Measurements from ENCODE around the gene CC2D2B. TPM values are rescaled to one million over a fixed set of nuclear protein-coding genes. Genes with fewer than 3 reads are reported as not detected.
A peak's percentile ranks its signal among the peaks of the same experiment; 100 is the strongest.

The CC2D2B gene
- total and polyA plus RNA-seq, 5 experiments from 2014 or later, result 0.36 TPM; not detected in 4

DNA sequence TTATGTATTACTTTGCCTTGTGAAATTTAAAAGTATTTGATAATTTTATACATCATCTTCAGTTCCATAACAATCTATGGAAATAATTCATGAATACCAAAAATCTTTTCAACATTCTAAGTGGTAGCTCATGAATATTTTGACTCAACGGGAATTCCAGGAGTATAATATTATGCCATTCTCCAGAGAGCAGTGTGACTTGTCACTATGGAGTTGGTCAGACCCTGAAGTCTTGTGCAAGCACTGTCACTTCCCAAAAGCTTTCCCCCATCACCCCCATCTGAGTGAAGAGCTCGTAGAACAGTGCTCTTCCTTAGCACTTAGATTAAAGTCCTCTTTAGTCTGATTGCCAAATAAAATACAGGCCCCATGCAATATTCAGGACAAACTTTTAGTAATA, 106.2 kb downstream of the CC2D2B start:
- Mint-ChIP-seq H3K9me3 (no peaks in the 10 kb centered on the region), H3K4me3 (no peak overlapping the region), H3K36me3 (no peaks in the 10 kb centered on the region), H3K27ac (no peak overlapping the region), H3K4me1 (peaks cover 1 to 7% (median 3%) of the 10 kb centered on the region in 4 donors), H3K27me3 (peaks cover 7 to 19% (median 8%) of the 10 kb centered on the region in 5 donors)
- DNase-seq (no peak), ATAC-seq (no peak)
- POLR2A ChIA-PET, result interaction anchor here (1.2 kb wide), 1 partner anchor 281 kb away, joined by 3 read pairs; no protein-coding TSS in a partner anchor

DNA sequence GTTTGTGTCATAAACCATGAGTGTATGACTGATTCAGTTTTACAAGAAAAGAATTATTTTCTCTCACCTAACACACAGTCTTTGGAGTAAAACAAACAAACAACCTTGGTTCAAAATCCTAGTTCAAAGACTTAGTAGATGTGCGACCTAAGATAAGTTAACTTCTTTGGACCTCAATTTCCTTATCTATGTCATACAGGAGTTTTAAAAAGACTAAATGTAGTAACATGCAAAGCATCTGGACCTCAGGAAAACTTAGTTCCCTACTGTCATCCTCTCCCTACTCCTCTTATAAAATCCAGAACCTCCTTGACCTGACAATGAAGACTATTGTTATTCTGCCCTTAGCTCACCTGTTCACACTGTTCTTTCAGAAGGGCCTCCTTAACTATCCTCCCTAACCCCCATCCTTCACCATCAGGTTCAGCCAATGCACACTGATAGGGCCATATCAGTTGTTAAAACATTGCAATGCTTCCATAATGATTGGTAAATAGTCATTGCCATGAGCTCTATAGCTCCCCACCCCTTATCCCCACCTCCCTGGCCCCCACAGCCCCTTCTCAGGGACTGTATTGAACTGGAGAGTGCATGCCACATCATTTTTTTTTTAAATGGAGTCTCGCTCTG, 106.8 kb downstream of the CC2D2B start:
- DNase-seq (no peak), ATAC-seq (no peak)
- H3K4me3 Mint-ChIP-seq, result no peak overlapping the region
- H3K36me3 Mint-ChIP-seq, result no peaks in the 10 kb centered on the region
- H3K9me3 Mint-ChIP-seq, result no peaks in the 10 kb centered on the region
- POLR2A ChIA-PET, result interaction anchor here (1.2 kb wide), 1 partner anchor 281 kb away, joined by 3 read pairs; no protein-coding TSS in a partner anchor
- peaks cover 7 to 19% (median 8%) of the 10 kb centered on the region in 5 donors for H3K27me3 Mint-ChIP-seq
- peaks cover 1 to 7% (median 3%) of the 10 kb centered on the region in 4 donors for H3K4me1 Mint-ChIP-seq
- H3K27ac Mint-ChIP-seq, result no peak overlapping the region

- Mint-ChIP-seq H3K4me3 (no peak overlapping the region), H3K9me3 (no peaks in the 10 kb centered on the region), H3K27me3 (peaks cover 4 to 19% (median 7%) of the 10 kb centered on the region in 5 donors), H3K4me1 (peaks cover 1 to 7% (median 2%) of the 10 kb centered on the region in 4 donors), H3K27ac (peak overlapping the region in 1 of 10 donors; percentile 8), H3K36me3 (peaks cover 0 to 2% (median 0%) of the 10 kb centered on the region in 3 donors)
- DNase-seq (peak in 7 of 10 donors; percentile 19 to 58 (median 40)), ATAC-seq (peak; percentile 82 to 87)
- POLR2A ChIA-PET, result interaction anchor here (0.9 kb wide), 1 partner anchor 113 kb away, joined by 6 read pairs; the partner anchor contains the start of gene ZNF518A
Observed at GRCh38 chr10:96017191-96017687, 109.5 kb downstream of the CC2D2B start.

- ATAC-seq (no peak), DNase-seq (no peak)
- H3K27me3 Mint-ChIP-seq, result peaks cover 0 to 9% (median 6%) of the 10 kb centered on the region in 5 donors
- H3K4me3 Mint-ChIP-seq, result no peak overlapping the region
- H3K4me1 Mint-ChIP-seq, result peaks cover 1 to 7% (median 2%) of the 10 kb centered on the region in 4 donors
- POLR2A ChIA-PET, result no interaction called here
- no peaks in the 10 kb centered on the region for H3K9me3 Mint-ChIP-seq
- H3K36me3 Mint-ChIP-seq, result peaks cover 0 to 2% (median 0%) of the 10 kb centered on the region in 3 donors
- no peak overlapping the region for H3K27ac Mint-ChIP-seq
Observed at GRCh38 chr10:96021332-96021731, 113.6 kb downstream of the CC2D2B start.

DNA sequence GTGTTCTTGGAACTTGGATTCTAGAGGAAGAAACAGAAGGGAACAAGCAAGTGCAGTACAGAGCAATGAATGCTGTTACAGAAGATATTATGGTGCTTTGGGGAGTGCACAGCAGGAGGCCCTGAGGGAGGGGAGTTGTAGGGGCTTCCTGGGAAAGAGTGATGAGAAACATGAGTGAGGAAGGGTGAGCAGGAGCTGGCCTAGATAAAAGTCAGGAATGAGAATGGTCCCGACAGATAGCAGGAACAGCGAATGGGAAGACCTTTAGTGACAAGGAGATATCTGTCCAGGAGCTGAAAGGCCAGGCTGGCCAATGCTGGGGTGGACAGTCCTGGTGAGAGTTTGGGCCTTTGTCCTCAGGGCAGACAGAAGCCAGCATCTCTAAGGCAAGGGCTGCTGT, 115.0 kb downstream of the CC2D2B start:
- peaks cover 0 to 2% (median 0%) of the 10 kb centered on the region in 5 donors for H3K27me3 Mint-ChIP-seq

GRCh38 chr10:96023168-96023567, 115.4 kb downstream of the CC2D2B start:
- Mint-ChIP-seq H3K36me3 (peaks cover 0 to 2% (median 0%) of the 10 kb centered on the region in 3 donors), H3K4me1 (no peaks in the 10 kb centered on the region), H3K9me3 (no peaks in the 10 kb centered on the region), H3K4me3 (no peak overlapping the region), H3K27ac (no peak overlapping the region), H3K27me3 (peaks cover 0 to 2% (median 0%) of the 10 kb centered on the region in 5 donors)
- DNase-seq (no peak), ATAC-seq (no peak)
- POLR2A ChIA-PET, result no interaction called here

More for the DNA sequence above, 115.0 kb downstream of the CC2D2B start:
- POLR2A ChIA-PET, result no interaction called here
- DNase-seq (no peak), ATAC-seq (no peak)
- no peak overlapping the region for H3K4me3 Mint-ChIP-seq
- peaks cover 0 to 2% (median 0%) of the 10 kb centered on the region in 3 donors for H3K36me3 Mint-ChIP-seq
- no peaks in the 10 kb centered on the region for H3K4me1 Mint-ChIP-seq
- H3K9me3 Mint-ChIP-seq, result no peaks in the 10 kb centered on the region
- H3K27ac Mint-ChIP-seq, result peak overlapping the region in 1 of 10 donors; percentile 44

DNA sequence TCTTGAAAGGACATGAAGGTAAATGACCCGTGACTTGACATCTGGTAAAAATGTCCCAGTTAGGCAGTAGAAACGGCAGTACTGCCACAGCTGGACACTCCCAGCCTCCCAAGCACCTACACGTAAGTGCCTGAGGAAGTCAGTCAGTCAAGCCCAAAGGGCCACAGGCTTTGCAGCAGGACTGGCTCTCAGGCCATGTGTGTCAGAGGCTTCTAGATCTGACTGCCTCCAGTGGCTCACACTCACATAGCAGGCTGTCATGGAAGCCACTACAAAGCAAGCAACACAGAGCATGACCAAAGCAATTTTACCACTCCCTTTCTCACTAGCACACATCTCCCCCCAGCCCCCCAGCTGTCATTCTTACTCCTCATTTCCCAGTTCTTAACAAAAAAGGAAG, 117.8 kb downstream of the CC2D2B start:
- POLR2A ChIA-PET, result no interaction called here
- Mint-ChIP-seq H3K4me1 (no peaks in the 10 kb centered on the region), H3K27me3 (peaks cover 0 to 6% (median 2%) of the 10 kb centered on the region in 5 donors), H3K9me3 (peaks cover 0 to 1% (median 0%) of the 10 kb centered on the region in 9 donors), H3K36me3 (no peaks in the 10 kb centered on the region), H3K4me3 (no peak overlapping the region), H3K27ac (no peak overlapping the region)
- ATAC-seq (peak in 1 of 2 donors; percentile 53), DNase-seq (no peak)

DNA sequence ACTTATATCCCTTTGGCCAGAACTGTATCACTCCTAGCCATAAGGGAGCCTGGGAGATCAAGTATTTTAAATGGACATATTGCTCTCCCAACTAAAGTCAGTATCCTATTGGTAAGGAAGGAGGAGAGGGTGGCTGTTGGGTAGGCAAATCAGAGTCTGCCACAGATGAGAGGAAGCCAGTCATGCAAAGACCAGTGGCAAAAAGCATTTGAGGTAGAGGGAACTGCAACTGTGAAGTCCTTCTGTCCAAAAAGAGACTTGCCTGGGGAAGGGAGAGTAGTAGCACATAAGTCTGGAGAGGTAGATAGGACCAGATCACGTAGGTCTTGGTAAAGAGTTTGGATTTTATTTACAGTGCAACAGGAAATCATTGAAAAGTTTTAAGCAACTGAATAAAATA, 126.8 kb downstream of the CC2D2B start:
- ATAC-seq (no peak), DNase-seq (no peak)
- Mint-ChIP-seq H3K27me3 (peaks cover 12 to 26% (median 23%) of the 10 kb centered on the region in 5 donors), H3K4me1 (no peaks in the 10 kb centered on the region), H3K9me3 (peaks cover 0 to 2% (median 0%) of the 10 kb centered on the region in 9 donors), H3K36me3 (peaks cover 0 to 5% (median 2%) of the 10 kb centered on the region in 3 donors), H3K27ac (no peak overlapping the region), H3K4me3 (no peak overlapping the region)
- POLR2A ChIA-PET, result no interaction called here

DNA sequence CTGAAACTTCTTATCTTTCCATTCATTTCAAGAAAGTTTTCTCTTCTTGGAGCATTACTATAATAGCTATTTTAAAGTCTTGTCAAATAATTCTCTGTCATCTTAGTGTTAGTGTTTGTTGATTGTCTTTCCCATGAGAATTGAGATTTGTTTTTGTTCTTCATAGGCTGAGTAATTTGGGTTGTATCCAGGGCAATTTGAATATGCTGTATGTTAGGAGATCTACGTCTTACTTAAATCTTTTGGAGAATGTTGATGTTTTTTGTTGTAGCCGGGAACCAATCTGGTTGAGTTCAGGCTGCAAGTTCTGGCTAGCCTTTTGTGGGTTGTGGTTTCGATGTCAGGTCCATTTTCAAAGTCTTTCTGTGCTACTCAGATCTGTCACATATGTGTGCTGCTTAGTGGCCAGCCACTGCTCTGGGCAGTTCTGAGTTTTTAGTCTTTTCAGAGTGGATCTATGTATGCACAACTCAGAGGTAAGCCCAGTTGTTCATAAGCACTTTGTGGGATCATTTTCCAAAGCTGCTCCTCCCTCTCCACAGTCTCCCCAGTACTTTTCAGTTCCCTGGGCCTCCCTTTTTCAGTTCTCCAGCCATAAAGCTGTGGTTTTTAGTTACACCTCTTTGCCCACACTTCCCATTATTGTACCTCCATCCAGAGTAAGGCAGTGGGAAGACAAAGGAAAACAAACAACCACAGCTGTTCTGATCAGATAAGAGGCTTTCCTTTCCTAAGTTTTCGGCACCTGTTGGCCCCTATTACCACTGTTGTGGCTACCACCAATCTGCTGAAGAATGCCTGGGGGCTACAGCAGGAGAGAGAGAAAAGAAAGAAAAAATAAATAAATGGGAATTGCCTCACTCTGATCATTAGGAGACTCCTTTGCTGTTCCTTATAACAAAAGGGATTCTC, 131.0 kb downstream of the CC2D2B start:
- H3K36me3 Mint-ChIP-seq, result peaks cover 0 to 5% (median 2%) of the 10 kb centered on the region in 3 donors
- H3K4me1 Mint-ChIP-seq, result peaks cover 4 to 13% (median 7%) of the 10 kb centered on the region in 4 donors
- peaks cover 0 to 2% (median 0%) of the 10 kb centered on the region in 9 donors for H3K9me3 Mint-ChIP-seq
- DNase-seq (no peak), ATAC-seq (no peak)
- H3K27ac Mint-ChIP-seq, result no peak overlapping the region
- POLR2A ChIA-PET, result interaction anchor here (1.2 kb wide), 1 partner anchor 51 kb away, joined by 4 read pairs; no protein-coding TSS in a partner anchor
- H3K27me3 Mint-ChIP-seq, result peaks cover 12 to 26% (median 23%) of the 10 kb centered on the region in 5 donors
- H3K4me3 Mint-ChIP-seq, result no peak overlapping the region

DNA sequence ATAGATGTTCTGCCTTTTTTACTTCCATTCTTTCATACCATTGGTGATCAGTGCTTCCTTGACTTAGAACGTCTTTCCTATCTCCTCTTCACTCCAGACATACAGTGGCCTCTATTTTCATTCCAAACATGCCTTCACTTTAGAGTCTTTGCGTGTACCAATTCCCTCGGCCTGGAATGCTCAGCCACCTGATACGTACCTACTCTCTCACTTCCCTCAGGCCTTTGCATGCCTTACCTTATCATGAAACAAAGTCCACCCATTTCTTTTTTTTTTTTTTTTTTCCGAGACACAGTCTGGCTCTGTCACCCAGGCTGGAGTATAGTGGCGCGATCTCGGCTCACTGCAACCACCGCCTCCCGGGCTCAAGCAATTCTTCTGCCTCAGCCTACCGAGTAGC, 133.4 kb downstream of the CC2D2B start:
- H3K27ac Mint-ChIP-seq, result peak overlapping the region in 1 of 10 donors; percentile 8
- peaks cover 0 to 2% (median 0%) of the 10 kb centered on the region in 9 donors for H3K9me3 Mint-ChIP-seq
- DNase-seq, result no peak
- no peak for ATAC-seq
- POLR2A ChIA-PET, result no interaction called here
- H3K27me3 Mint-ChIP-seq, result peaks cover 9 to 26% (median 22%) of the 10 kb centered on the region in 5 donors
- H3K4me3 Mint-ChIP-seq, result no peak overlapping the region
- peaks cover 8 to 32% (median 29%) of the 10 kb centered on the region in 4 donors for H3K4me1 Mint-ChIP-seq
- H3K36me3 Mint-ChIP-seq, result peaks cover 0 to 10% (median 5%) of the 10 kb centered on the region in 3 donors

- Mint-ChIP-seq H3K4me1 (peaks cover 14 to 49% (median 48%) of the 10 kb centered on the region in 4 donors), H3K9me3 (no peaks in the 10 kb centered on the region), H3K4me3 (peak within 1 kb of the TSS; percentile 91 to 97 (median 94)), H3K27ac (peak within 1 kb of the TSS; percentile 79 to 97 (median 93)), H3K27me3 (peaks cover 3 to 11% (median 6%) of the 10 kb centered on the region in 5 donors), H3K36me3 (peaks cover 0 to 25% (median 6%) of the 10 kb centered on the region in 3 donors)
- POLR2A ChIA-PET, result interaction anchor here (0.7 to 2.9 kb wide), 4 partner anchors 14 to 260 kb away, joined by 3 to 23 read pairs (median 9); partner anchors contain the start of gene ZNF518A
- peak; percentile 76 to 89 (median 86) for DNase-seq
- peak; percentile 88 for ATAC-seq
Observed at GRCh38 chr10:96043033-96043892, 135.5 kb downstream of the CC2D2B start, which contains the start of gene CCNJ. Gene CCNJ (plus strand): TSS chr10:96043583. CDS start chr10:96044394, 811 bp downstream.
